Measurements from ENCODE around the gene GMPPA. TPM values are rescaled to one million over a fixed set of nuclear protein-coding genes. Genes with fewer than 3 reads are reported as not detected.

Gene GMPPA
- total and polyA plus RNA-seq, 7 donors: 14.4 to 33.8 (median 20.0) TPM

DNA sequence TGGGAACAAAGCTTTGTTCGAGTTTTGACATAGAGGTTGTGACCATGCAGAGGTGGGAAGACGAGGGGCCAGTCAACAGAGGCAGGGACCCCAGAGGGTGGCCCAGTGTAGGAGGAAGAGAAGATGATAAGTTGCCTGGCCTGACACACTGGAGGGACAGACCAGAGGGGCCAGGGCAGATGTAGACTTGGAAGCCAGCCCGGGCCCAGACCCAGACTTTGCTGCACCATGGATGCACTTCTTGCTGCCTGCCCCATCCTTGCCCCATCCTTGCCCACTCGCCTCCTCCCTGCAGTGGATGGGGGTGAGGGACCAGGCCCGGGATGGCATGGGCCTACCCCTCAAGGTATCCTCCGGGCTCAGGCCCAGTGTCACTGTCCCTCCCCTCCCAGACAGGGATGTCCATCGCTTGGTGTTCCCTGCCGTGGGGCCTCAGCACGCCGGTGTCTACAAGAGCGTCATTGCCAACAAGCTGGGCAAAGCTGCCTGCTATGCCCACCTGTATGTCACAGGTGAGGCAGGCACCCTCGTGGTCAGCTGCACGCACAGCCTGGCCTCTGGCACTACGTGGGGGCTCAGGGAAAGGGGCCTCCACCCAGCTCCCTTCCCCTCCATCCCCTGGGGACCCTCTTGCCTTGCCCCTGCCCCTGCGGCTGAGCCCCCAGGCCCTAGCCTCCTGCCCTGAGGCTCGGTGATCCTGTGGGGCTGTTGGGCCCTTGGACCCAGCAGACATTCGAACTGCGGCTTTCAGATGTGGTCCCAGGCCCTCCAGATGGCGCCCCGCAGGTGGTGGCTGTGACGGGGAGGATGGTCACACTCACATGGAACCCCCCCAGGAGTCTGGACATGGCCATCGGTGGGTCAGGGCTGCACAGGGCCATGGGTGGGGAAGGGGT, 27.0 kb upstream of the GMPPA start:
- H3K36me3 ChIP-seq (ENCODE audit: insufficient read depth in 1 of 2, low read depth in 1 of 2): peaks cover 0 to 88% of the 10 kb centered on the region in 2 donors
- H3K27me3 ChIP-seq (ENCODE audit: insufficient read depth in 3 of 3, low read length in 2 of 3): no peaks in the 10 kb centered on the region
- H3K9me3 ChIP-seq: no peaks in the 10 kb centered on the region
- DNase-seq: no peak
- no peaks in the 10 kb centered on the region for H3K4me1 ChIP-seq
- no peak overlapping the region for H3K27ac ChIP-seq
- no peak for ATAC-seq
- intact Hi-C loops (cut with DNase I): no loop called here
- WGBS, 3 donors: 68 to 84% (median 74%) methylated on average over 21 to 22 of the region's 22 CpGs
- no peak overlapping the region for H3K4me3 ChIP-seq
- TF ChIP-seq, protein P1, sequence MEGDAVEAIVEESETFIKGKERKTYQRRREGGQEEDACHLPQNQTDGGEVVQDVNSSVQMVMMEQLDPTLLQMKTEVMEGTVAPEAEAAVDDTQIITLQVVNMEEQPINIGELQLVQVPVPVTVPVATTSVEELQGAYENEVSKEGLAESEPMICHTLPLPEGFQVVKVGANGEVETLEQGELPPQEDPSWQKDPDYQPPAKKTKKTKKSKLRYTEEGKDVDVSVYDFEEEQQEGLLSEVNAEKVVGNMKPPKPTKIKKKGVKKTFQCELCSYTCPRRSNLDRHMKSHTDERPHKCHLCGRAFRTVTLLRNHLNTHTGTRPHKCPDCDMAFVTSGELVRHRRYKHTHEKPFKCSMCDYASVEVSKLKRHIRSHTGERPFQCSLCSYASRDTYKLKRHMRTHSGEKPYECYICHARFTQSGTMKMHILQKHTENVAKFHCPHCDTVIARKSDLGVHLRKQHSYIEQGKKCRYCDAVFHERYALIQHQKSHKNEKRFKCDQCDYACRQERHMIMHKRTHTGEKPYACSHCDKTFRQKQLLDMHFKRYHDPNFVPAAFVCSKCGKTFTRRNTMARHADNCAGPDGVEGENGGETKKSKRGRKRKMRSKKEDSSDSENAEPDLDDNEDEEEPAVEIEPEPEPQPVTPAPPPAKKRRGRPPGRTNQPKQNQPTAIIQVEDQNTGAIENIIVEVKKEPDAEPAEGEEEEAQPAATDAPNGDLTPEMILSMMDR (IDR thresholded peaks at IDR 0.05): no peak

DNA sequence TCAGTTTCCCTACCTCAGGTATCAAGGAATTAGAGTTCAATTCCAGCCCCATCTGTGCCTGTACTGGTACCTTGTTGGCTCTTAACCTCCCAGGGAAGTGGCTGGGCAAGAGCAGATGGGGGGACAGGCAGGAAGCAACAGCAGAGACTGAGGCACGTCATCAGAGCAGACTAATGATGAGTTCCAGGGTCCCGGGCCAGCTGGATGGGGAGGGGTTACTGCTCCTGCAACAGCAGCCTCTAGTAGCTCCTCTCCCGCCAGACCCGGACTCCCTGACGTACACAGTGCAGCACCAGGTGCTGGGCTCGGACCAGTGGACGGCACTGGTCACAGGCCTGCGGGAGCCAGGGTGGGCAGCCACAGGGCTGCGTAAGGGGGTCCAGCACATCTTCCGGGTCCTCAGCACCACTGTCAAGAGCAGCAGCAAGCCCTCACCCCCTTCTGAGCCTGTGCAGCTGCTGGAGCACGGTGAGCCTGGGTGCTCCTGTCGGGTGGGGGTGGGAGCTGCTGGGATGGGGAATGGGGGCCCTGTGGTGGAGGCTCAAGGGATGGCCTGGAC, 26.0 kb upstream of the GMPPA start:
- Histone ChIP-seq H3K4me3 (no peak overlapping the region), H3K9me3 (no peaks in the 10 kb centered on the region), H3K27ac (no peak overlapping the region), H3K4me1 (no peaks in the 10 kb centered on the region), H3K27me3 (ENCODE audit: insufficient read depth in 3 of 3, low read length in 2 of 3) (no peaks in the 10 kb centered on the region), H3K36me3 (ENCODE audit: insufficient read depth in 1 of 2, low read depth in 1 of 2) (peaks cover 0 to 88% of the 10 kb centered on the region in 2 donors)
- 70 to 83% (median 79%) methylated on average over 12 of the region's 12 CpGs for WGBS, 3 donors
- intact Hi-C loops (cut with DNase I): no loop called here
- DNase-seq (no peak), ATAC-seq (no peak)
- TF ChIP-seq, protein P1 (IDR thresholded peaks at IDR 0.05): no peak

- Histone ChIP-seq H3K27me3 (ENCODE audit: insufficient read depth in 3 of 3, low read length in 2 of 3) (no peaks in the 10 kb centered on the region), H3K4me3 (no peak overlapping the region), H3K36me3 (ENCODE audit: insufficient read depth in 1 of 2, low read depth in 1 of 2) (peaks cover 0 to 90% of the 10 kb centered on the region in 2 donors), H3K4me1 (no peaks in the 10 kb centered on the region), H3K9me3 (no peaks in the 10 kb centered on the region), H3K27ac (no peak overlapping the region)
- WGBS, 3 donors: 72 to 84% (median 77%) methylated on average over 18 of the region's 18 CpGs
- intact Hi-C loops (cut with DNase I): no loop called here
- TF ChIP-seq, protein P1 (IDR thresholded peaks at IDR 0.05): no peak
- no peak for ATAC-seq
- no peak for DNase-seq
These were observed 25.2 kb upstream of the GMPPA start for GRCh38 chr2:219473511-219473910.

- intact Hi-C loops (cut with DNase I): loop anchor here in 1 of 2 donors (5.0 kb wide), 1 partner anchor 53 kb away; no protein-coding TSS in a partner anchor
- 72 to 85% (median 73%) methylated on average over 11 of the region's 11 CpGs for WGBS, 3 donors
- Histone ChIP-seq H3K27ac (no peak overlapping the region), H3K9me3 (no peaks in the 10 kb centered on the region), H3K4me1 (no peaks in the 10 kb centered on the region), H3K4me3 (no peak overlapping the region), H3K36me3 (ENCODE audit: insufficient read depth in 1 of 2, low read depth in 1 of 2) (peaks cover 0 to 90% of the 10 kb centered on the region in 2 donors), H3K27me3 (ENCODE audit: insufficient read depth in 3 of 3, low read length in 2 of 3) (no peaks in the 10 kb centered on the region)
- ATAC-seq (no peak), DNase-seq (no peak)
- TF ChIP-seq, protein P1 (IDR thresholded peaks at IDR 0.05): no peak
These were observed 24.2 kb upstream of the GMPPA start for GRCh38 chr2:219474285-219475060.

Measured in psoas muscle (tissue), 8 donors.